ENCODE data around the gene SFXN5. TPM values are rescaled to one million over a fixed set of nuclear protein-coding genes. Genes with fewer than 3 reads are reported as not detected.

The SFXN5 gene
- total RNA-seq, 2 donors from 2014 or later, result 16.1 to 26.4 TPM

DNA sequence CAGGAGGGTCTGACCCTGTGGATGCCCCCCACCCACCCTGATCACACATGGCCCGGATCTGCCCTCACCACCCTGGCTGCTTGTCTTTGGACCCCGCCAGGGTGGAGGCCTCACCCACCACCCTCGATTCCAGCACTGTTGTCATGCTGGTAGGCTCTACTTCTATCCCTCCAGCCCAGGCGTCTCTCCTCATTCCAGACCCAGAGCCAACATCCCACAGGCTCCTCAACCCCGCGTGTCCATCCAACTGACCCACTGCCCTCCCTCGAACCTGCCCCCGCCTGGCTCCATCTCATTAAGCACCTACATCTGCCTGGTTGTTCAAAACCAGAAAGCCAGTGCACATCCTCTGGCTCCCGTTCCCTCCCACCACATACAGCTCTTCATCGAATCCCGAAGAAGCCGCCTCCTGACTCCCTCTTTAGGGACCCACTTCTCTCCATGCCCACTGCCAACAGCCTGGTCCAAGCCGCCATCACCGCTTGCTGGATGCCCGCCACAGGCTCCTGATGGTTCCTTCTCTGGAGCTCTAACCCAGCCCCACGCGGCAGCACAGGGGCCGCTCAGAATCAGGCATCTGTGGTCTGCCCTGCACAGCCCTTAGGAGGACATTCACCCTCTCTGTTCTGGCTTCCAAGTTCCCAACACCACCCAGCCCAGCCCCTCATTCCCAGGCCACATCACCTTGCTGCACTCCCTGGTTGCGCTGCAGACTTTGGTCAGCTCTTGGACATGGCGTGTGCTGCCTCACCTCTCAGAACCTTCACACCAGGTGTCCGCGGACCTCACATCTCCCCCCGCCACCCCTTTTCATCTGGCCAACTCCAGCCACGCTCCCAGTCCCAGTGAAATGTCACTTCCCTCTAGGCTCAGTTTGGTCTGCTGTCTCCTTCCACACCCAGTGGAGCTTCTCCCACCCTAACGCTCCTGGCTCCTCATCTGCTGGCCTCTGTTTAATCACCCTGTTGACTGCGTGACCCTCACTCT lies 111.2 kb downstream of the SFXN5 start:
- Histone ChIP-seq H3K27me3 (no peaks in the 10 kb centered on the region), H3K27ac (no peak overlapping the region), H3K9me3 (no peaks in the 10 kb centered on the region), H3K36me3 (no peaks in the 10 kb centered on the region), H3K9ac (ENCODE audit: low read depth in 2 of 2, low read length in 2 of 2) (no peak overlapping the region), H3K4me1 (no peaks in the 10 kb centered on the region), H3K4me3 (no peak overlapping the region)
- no peak for DNase-seq
- intact Hi-C loops (cut with DNase I), result no loop called here
- TF ChIP-seq, protein P1, sequence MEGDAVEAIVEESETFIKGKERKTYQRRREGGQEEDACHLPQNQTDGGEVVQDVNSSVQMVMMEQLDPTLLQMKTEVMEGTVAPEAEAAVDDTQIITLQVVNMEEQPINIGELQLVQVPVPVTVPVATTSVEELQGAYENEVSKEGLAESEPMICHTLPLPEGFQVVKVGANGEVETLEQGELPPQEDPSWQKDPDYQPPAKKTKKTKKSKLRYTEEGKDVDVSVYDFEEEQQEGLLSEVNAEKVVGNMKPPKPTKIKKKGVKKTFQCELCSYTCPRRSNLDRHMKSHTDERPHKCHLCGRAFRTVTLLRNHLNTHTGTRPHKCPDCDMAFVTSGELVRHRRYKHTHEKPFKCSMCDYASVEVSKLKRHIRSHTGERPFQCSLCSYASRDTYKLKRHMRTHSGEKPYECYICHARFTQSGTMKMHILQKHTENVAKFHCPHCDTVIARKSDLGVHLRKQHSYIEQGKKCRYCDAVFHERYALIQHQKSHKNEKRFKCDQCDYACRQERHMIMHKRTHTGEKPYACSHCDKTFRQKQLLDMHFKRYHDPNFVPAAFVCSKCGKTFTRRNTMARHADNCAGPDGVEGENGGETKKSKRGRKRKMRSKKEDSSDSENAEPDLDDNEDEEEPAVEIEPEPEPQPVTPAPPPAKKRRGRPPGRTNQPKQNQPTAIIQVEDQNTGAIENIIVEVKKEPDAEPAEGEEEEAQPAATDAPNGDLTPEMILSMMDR (IDR thresholded peaks at IDR 0.05), result no peak

DNA sequence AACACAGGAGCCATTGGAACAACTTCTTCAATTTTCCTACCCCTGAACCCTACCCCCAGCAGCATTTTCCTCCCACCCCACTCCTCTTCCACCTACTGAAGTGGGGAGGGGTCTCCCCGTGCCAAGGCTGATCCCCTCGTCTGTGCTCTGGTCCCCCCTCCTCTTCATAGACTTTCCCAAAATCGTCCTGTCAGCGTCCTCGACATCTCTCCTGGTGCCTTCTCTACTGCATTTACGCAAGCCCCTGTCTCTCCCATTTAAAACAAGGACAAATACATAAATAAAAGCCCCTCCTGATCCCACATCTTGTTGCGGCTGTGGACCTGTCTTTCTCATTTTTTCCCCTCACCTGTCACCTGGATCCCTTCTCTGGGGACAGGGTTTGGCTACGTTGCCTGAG lies 112.0 kb downstream of the SFXN5 start:
- H3K4me1 ChIP-seq, result no peaks in the 10 kb centered on the region
- no peak overlapping the region for H3K4me3 ChIP-seq
- no peak overlapping the region for H3K27ac ChIP-seq
- DNase-seq, result no peak
- H3K9me3 ChIP-seq, result no peaks in the 10 kb centered on the region
- no peak overlapping the region for H3K9ac ChIP-seq (ENCODE audit: low read depth in 2 of 2, low read length in 2 of 2)
- H3K36me3 ChIP-seq, result no peaks in the 10 kb centered on the region
- intact Hi-C loops (cut with DNase I), result no loop called here
- no peaks in the 10 kb centered on the region for H3K27me3 ChIP-seq
- TF ChIP-seq, protein P1 (IDR thresholded peaks at IDR 0.05), result no peak

DNA sequence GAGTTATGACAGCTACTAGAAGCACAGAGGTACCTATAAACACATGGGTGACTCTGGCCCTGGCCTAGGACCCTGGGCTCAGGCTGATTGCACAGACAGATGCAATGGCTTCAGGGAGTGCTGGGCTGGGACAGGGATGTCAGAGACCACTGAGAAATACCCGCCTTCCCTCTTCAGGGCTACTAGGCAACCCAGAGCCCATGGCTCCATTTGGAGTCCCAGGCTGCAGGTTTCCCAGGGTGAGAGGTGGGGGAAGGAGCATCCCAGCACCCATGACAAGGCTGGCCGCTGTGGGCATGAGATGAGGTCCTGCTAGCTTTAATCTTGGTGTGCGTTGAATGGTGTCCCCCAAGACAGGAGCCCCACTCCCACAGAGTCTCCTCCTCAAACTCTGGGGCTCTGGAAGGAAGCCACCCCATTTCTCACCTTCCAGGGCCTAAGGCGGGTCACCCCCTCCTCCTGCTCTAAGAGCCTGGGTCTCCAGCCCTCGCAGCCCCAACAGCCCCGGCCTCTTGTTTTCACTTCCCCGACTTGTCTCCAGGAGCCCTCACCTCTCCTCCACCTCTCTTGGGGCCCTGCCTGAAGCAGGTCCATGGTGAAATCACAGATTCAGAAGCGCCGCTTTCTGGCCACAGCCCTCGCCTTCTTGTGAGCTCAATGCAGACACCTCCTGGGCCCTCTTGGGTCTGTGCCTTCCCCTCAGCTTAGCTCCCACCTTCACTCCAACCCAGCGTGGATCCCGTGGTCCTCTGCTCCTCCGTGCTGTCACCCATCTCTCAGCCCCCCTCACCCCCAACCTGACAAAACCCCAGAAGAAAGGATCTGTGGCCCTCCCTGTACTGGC lies 112.7 kb downstream of the SFXN5 start:
- no peaks in the 10 kb centered on the region for H3K27me3 ChIP-seq
- TF ChIP-seq, protein P1 (IDR thresholded peaks at IDR 0.05), result no peak
- no peaks in the 10 kb centered on the region for H3K4me1 ChIP-seq
- no peak overlapping the region for H3K4me3 ChIP-seq
- no peaks in the 10 kb centered on the region for H3K9me3 ChIP-seq
- H3K36me3 ChIP-seq, result no peaks in the 10 kb centered on the region
- DNase-seq, result no peak
- intact Hi-C loops (cut with DNase I), result no loop called here
- H3K9ac ChIP-seq (ENCODE audit: low read depth in 2 of 2, low read length in 2 of 2), result no peak overlapping the region
- H3K27ac ChIP-seq, result no peak overlapping the region

DNA sequence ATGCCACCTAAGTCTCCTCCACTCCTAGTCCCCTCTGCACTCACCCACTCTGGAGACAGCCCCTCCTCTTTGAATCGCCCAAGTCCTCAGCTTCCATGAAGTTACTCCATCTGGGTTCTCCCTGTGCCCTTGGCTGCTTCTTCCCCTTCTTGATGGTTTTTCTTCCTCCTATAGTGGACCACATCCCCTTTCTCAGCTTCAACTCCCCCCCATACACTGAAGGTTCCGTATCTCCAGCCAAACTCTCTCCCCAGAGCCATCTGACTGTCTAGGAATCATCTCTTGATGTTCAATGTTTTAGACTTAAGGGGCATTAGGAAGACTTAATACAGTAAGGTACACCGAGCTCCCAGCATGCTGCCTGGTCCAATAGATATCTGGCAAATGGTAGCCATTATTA lies 114.6 kb downstream of the SFXN5 start:
- no peak overlapping the region for H3K4me3 ChIP-seq
- no peak overlapping the region for H3K9ac ChIP-seq (ENCODE audit: low read depth in 2 of 2, low read length in 2 of 2)
- H3K36me3 ChIP-seq, result no peaks in the 10 kb centered on the region
- no peaks in the 10 kb centered on the region for H3K9me3 ChIP-seq
- H3K27me3 ChIP-seq, result no peaks in the 10 kb centered on the region
- H3K27ac ChIP-seq, result no peak overlapping the region
- TF ChIP-seq, protein P1 (IDR thresholded peaks at IDR 0.05), result no peak
- no peak for DNase-seq
- intact Hi-C loops (cut with DNase I), result no loop called here
- H3K4me1 ChIP-seq, result no peaks in the 10 kb centered on the region

DNA sequence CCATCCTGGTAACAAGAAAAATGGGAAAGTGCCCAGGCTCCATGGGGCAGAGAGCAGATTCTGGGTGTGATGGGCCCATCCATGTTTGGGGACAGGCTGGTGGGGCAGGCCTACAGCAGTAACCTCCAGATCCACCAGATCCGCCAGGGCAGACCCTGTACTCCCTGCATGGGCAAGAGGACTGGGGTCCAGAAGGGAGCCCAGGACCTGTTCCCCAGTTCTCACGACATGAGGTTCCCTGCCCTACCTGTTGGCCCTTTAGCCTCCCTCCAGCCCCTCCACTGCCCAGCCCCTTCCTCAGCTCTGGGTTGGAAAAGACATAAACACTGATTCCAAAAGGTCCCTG lies 115.5 kb downstream of the SFXN5 start:
- H3K4me3 ChIP-seq, result no peak overlapping the region
- no peaks in the 10 kb centered on the region for H3K27me3 ChIP-seq
- H3K9me3 ChIP-seq, result no peaks in the 10 kb centered on the region
- no peaks in the 10 kb centered on the region for H3K36me3 ChIP-seq
- no peak overlapping the region for H3K27ac ChIP-seq
- TF ChIP-seq, protein P1 (IDR thresholded peaks at IDR 0.05), result no peak
- no peaks in the 10 kb centered on the region for H3K4me1 ChIP-seq
- no peak for DNase-seq
- H3K9ac ChIP-seq (ENCODE audit: low read depth in 2 of 2, low read length in 2 of 2), result no peak overlapping the region
- intact Hi-C loops (cut with DNase I), result no loop called here
